ENCODE measurements around the gene ID3. TPM values are rescaled to one million over a fixed set of nuclear protein-coding genes. Genes with fewer than 3 reads are reported as not detected.

The ID3 gene
- total and polyA plus RNA-seq, 2 of the 8 experiments (the other 6 are each of a cell fraction or from before 2014, with no cell fraction given): 240 to 304 TPM

DNA sequence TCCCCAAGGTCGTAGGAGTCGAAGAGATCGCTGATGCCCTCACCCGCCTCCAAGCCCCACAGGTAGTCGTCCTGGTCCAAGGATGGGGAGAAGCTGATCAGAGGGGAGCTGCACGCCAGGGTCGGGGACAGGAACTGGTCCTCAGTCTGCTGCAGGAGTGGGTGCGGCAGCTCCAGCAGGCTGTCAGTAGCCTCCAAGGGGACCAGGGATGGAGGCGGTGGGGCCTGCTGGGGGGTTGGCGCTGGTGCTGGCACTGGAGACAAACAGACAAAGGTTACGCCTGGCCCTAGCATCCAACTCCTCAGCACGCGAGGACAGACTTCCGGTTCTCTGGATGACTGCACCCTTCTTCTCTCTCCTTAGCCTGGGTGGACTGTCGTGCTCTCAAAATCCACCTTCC lies 49.4 kb downstream of the ID3 start (continued):
- TF ChIP-seq POU5F1 (IDR thresholded peaks at IDR 0.05; ENCODE audit: low read depth, low read length): no peak
- no peak for TF ChIP-seq CTBP2 (IDR thresholded peaks at IDR 0.05; ENCODE audit: borderline replicate concordance, insufficient read depth, insufficient read length, low read length)

Other genes with a start within 250 kb of the ID3 start
- 203 and 214 TPM in 2 replicates for gene HNRNPR, start 215.2 kb downstream of the ID3 start, total RNA-seq (2021; fragmentation: NEBNext Ultra II Directional; extraction: Animal tissue kit (Norgen Biotek cat#: 25700))
- gene HNRNPR, start 215.2 kb downstream of the ID3 start, polyA plus RNA-seq (2011; rRNA removed): 76.8 and 110 TPM in 2 replicates
- gene ZNF436, start 189.7 kb downstream of the ID3 start, total RNA-seq (2021; fragmentation: NEBNext Ultra II Directional; extraction: Animal tissue kit (Norgen Biotek cat#: 25700)): 1.6 and 1.8 TPM in 2 replicates
- gene ZNF436, start 189.7 kb downstream of the ID3 start, polyA plus RNA-seq (2011; rRNA removed): 0.31 and 0.65 TPM in 2 replicates
- gene TCEA3, start 134.8 kb downstream of the ID3 start, total RNA-seq (2021; fragmentation: NEBNext Ultra II Directional; extraction: Animal tissue kit (Norgen Biotek cat#: 25700)): 0.21 TPM in 1 of 2 replicates, not detected in the other
- 0.08 and 0.13 TPM in 2 replicates for gene TCEA3, start 134.8 kb downstream of the ID3 start, polyA plus RNA-seq (2011; rRNA removed)
- gene ASAP3, start 75.3 kb downstream of the ID3 start, total RNA-seq (2021; fragmentation: NEBNext Ultra II Directional; extraction: Animal tissue kit (Norgen Biotek cat#: 25700)): 54.9 and 58.0 TPM in 2 replicates
- 53.1 and 62.6 TPM in 2 replicates for gene ASAP3, start 75.3 kb downstream of the ID3 start, polyA plus RNA-seq (2011; rRNA removed)
- gene E2F2, start 28.3 kb downstream of the ID3 start, total RNA-seq (2021; fragmentation: NEBNext Ultra II Directional; extraction: Animal tissue kit (Norgen Biotek cat#: 25700)): 6.1 and 7.0 TPM in 2 replicates
- gene E2F2, start 28.3 kb downstream of the ID3 start, polyA plus RNA-seq (2011; rRNA removed): 1.8 and 2.3 TPM in 2 replicates
- 1,426 and 1,499 TPM in 2 replicates for gene RPL11, start 132.3 kb upstream of the ID3 start, total RNA-seq (2021; fragmentation: NEBNext Ultra II Directional; extraction: Animal tissue kit (Norgen Biotek cat#: 25700))
- 760 and 1,192 TPM in 2 replicates for gene RPL11, start 132.3 kb upstream of the ID3 start, polyA plus RNA-seq (2011; rRNA removed)
- 56.9 and 61.1 TPM in 2 replicates for gene ELOA, start 184.0 kb upstream of the ID3 start, total RNA-seq (2021; fragmentation: NEBNext Ultra II Directional; extraction: Animal tissue kit (Norgen Biotek cat#: 25700))
- 12.3 and 15.7 TPM in 2 replicates for gene ELOA, start 184.0 kb upstream of the ID3 start, polyA plus RNA-seq (2011; rRNA removed)
- 65.0 and 68.8 TPM in 2 replicates for gene PITHD1, start 218.9 kb upstream of the ID3 start, total RNA-seq (2021; fragmentation: NEBNext Ultra II Directional; extraction: Animal tissue kit (Norgen Biotek cat#: 25700))
- 50.4 and 67.4 TPM in 2 replicates for gene PITHD1, start 218.9 kb upstream of the ID3 start, polyA plus RNA-seq (2011; rRNA removed)
- 138 and 152 TPM in 2 replicates for gene LYPLA2, start 231.6 kb upstream of the ID3 start, total RNA-seq (2021; fragmentation: NEBNext Ultra II Directional; extraction: Animal tissue kit (Norgen Biotek cat#: 25700))
- 211 and 231 TPM in 2 replicates for gene LYPLA2, start 231.6 kb upstream of the ID3 start, polyA plus RNA-seq (2011; rRNA removed)
- 26.0 and 29.9 TPM in 2 replicates for gene GALE, start 241.3 kb upstream of the ID3 start, total RNA-seq (2021; fragmentation: NEBNext Ultra II Directional; extraction: Animal tissue kit (Norgen Biotek cat#: 25700))
- 33.9 and 36.1 TPM in 2 replicates for gene GALE, start 241.3 kb upstream of the ID3 start, polyA plus RNA-seq (2011; rRNA removed)

Measured in H1 (cell line).